IMR-90 (cell line): Measurements from ENCODE around the gene DIAPH2. TPM values are rescaled to one million over a fixed set of nuclear protein-coding genes. Genes with fewer than 3 reads are reported as not detected.

Experiments
- ATAC-seq: fragments of 200-7000 bp; cut with Tn5 transposase; 2 replicates; pipeline ENCODE4 v1.9.1; 2020; ENCODE audit warnings: low read depth, mild to moderate bottlenecking, moderate library complexity
- BruUV-seq: library from RNA; stranded (reverse); fragments of 400-500 nt; replicated peaks from 2 replicates; lab custom pipeline; 2021; lab: Mats Ljungman, UMichigan
- CTCF ChIA-PET: fragments of 300-600 bp; formaldehyde crosslinking; extraction: SDS; loops from one replicate; lab custom pipeline; 2021; ENCODE audit warnings: antibody characterized with exemption; lab: Yijun Ruan, JAX
- POLR2A ChIA-PET: fragments of 300-600 bp; sonication (Branson Sonifier 250); formaldehyde crosslinking; loops from one replicate; lab custom pipeline; 2022; ENCODE audit warnings: antibody characterized with exemption; ENCODE audit not compliant: unreplicated experiment; lab: Charles Lee
- DNase-seq: peaks from one replicate; pipeline ENCODE4 v3.0.0; 2013
- H2AFZ ChIP-seq: replicated peaks from 2 replicates; pipeline ENCODE3; 2013; ENCODE audit warnings: low read length, mild to moderate bottlenecking; ENCODE audit not compliant: poor library complexity
- H2AK5ac ChIP-seq: 2 replicates; pipeline ENCODE4 v1.6.1; 2013; ENCODE audit warnings: low read depth, low read length, inconsistent platforms
- H2AK9ac ChIP-seq: replicated peaks from 2 replicates; pipeline ENCODE3; 2013; ENCODE audit warnings: mild to moderate bottlenecking, low read depth, low read length, moderate library complexity; ENCODE audit not compliant: poor library complexity
- H2BK120ac ChIP-seq: 2 replicates; pipeline ENCODE4 v1.6.1; 2013; ENCODE audit warnings: low read depth, low read length, inconsistent platforms
- H2BK15ac ChIP-seq: 3 replicates; pipeline ENCODE4 v1.6.1; 2013; ENCODE audit warnings: low read depth, low read length, inconsistent platforms
- H2BK20ac ChIP-seq: 2 replicates; pipeline ENCODE4 v1.6.1; 2013; ENCODE audit warnings: low read depth, mild to moderate bottlenecking, inconsistent platforms, low read length, moderate library complexity
- H2BK5ac ChIP-seq: 2 replicates; pipeline ENCODE4 v1.6.1; 2013; ENCODE audit warnings: mild to moderate bottlenecking, low read depth, low read length, inconsistent platforms; ENCODE audit not compliant: poor library complexity, severe bottlenecking
- H3K14ac ChIP-seq: replicated peaks from 2 replicates; pipeline ENCODE4 v1.6.1; 2013; ENCODE audit warnings: low read depth, low read length, inconsistent platforms
- H3K18ac ChIP-seq: 2 replicates; pipeline ENCODE4 v1.6.1; 2013; ENCODE audit warnings: low read depth, low read length, control low read depth
- H3K23ac ChIP-seq: 2 replicates; pipeline ENCODE4 v1.6.1; 2013; ENCODE audit warnings: low read depth, low read length, inconsistent platforms
- H3K27ac ChIP-seq: 2 replicates; pipeline ENCODE4 v1.5.1; 2013; ENCODE audit warnings: mild to moderate bottlenecking, control low read depth, low read length; ENCODE audit not compliant: insufficient read depth
- H3K27me3 ChIP-seq: 2 replicates; pipeline ENCODE4 v1.6.1; 2013; ENCODE audit warnings: low read length; ENCODE audit not compliant: control insufficient read depth, insufficient read depth
- H3K36me3 ChIP-seq: 2 replicates; pipeline ENCODE4 v1.6.1; 2013; ENCODE audit warnings: low read length, mixed read lengths; ENCODE audit not compliant: control insufficient read depth, insufficient read depth
- H3K4ac ChIP-seq: 2 replicates; pipeline ENCODE4 v1.6.1; 2013; ENCODE audit warnings: low read depth, low read length, inconsistent platforms
- H3K4me1 ChIP-seq: 2 replicates; pipeline ENCODE4 v1.6.1; 2013; ENCODE audit warnings: low read length, mixed read lengths; ENCODE audit not compliant: control insufficient read depth, insufficient read depth
- H3K4me2 ChIP-seq: 2 replicates; pipeline ENCODE4 v1.6.1; 2013; ENCODE audit warnings: low read depth, mild to moderate bottlenecking, control low read depth, low read length, moderate library complexity
- H3K4me3 ChIP-seq: 2 replicates; pipeline ENCODE4 v1.5.1; 2013; ENCODE audit warnings: low read depth, mild to moderate bottlenecking, control low read depth, low read length, moderate library complexity; ENCODE audit not compliant: insufficient read depth
- H3K56ac ChIP-seq: 2 replicates; pipeline ENCODE4 v1.6.1; 2013; ENCODE audit warnings: low read length, inconsistent platforms; ENCODE audit not compliant: insufficient read depth; ENCODE audit errors: extremely low read depth
- H3K79me1 ChIP-seq, 2 experiments: 2 replicates each; pipeline ENCODE4 v1.6.1; 2013; ENCODE audit warnings: low read length in 2 of 2, inconsistent platforms in 1 of 2, low read depth in 1 of 2
- H3K9ac ChIP-seq: 2 replicates; pipeline ENCODE4 v1.6.1; 2013; ENCODE audit warnings: low read depth, low read length, control low read depth
- H3K9me1 ChIP-seq: 2 replicates; pipeline ENCODE4 v1.6.1; 2013; ENCODE audit warnings: low read length, inconsistent platforms; ENCODE audit not compliant: insufficient read depth
- H3K9me3 ChIP-seq: 2 replicates; pipeline ENCODE4 v1.6.1; 2013; ENCODE audit warnings: low read length; ENCODE audit not compliant: control insufficient read depth, insufficient read depth
- H4K20me1 ChIP-seq: 2 replicates; pipeline ENCODE4 v1.6.1; 2013; ENCODE audit warnings: low read length, inconsistent platforms; ENCODE audit not compliant: insufficient read depth
- H4K5ac ChIP-seq: 2 replicates; pipeline ENCODE4 v1.6.1; 2013; ENCODE audit warnings: mild to moderate bottlenecking, low read depth, low read length, control low read depth
- H4K8ac ChIP-seq, 2 experiments: 2 replicates each; pipeline ENCODE4 v1.6.1; 2013; ENCODE audit warnings: low read depth in 2 of 2, low read length in 2 of 2, control low read depth in 1 of 2, inconsistent platforms in 1 of 2
- H4K91ac ChIP-seq: 2 replicates; pipeline ENCODE4 v1.6.1; 2013; ENCODE audit warnings: low read depth, low read length, inconsistent platforms; ENCODE audit not compliant: insufficient read depth
- NFE2L2 ChIP-seq: fragments of 150-350 bp; IDR thresholded peaks from 2 replicates; pipeline ENCODE4 v1.6.1; 2016; ENCODE audit warnings: low read depth, mild to moderate bottlenecking, low read length
- RCOR1 ChIP-seq: IDR thresholded peaks from 2 replicates; pipeline ENCODE4 v1.6.1; 2012; ENCODE audit warnings: mild to moderate bottlenecking, low read length, improper control_type of control experiment; ENCODE audit not compliant: insufficient replicate concordance
- WGBS, 2 experiments: methylation state at CpG; one replicate each; pipeline versions ENCODE4 v1.1.5 to v1.1.7; 2013; ENCODE audit warnings: missing lambda C conversion rate in 2 of 2; ENCODE audit not compliant: insufficient read length in 1 of 2; ENCODE audit errors: extremely low coverage in 2 of 2; 5-methylcytosine and 5-hydroxymethylcytosine counted together
- dilution Hi-C: fragments of 300-500 bp; cut with HindIII; formaldehyde crosslinking; loops from one replicate; pipeline ENCODE4 v1.14.3; 2018; ENCODE audit warnings: low sequenced_read_pairs; ENCODE audit not compliant: unreplicated experiment
- in situ Hi-C: fragments of 300-500 bp; cut with MboI; formaldehyde crosslinking; loops from 3 replicates; pipeline ENCODE4 v1.14.3; 2019; ENCODE audit warnings: low sequenced_read_pairs, inconsistent platforms, mixed read lengths
- intact Hi-C: fragments of 100-400 bp; cut with micrococcal nuclease; formaldehyde crosslinking; loops from 2 replicates; pipeline ENCODE4 v1.10.0; 2022
- polyA plus RNA-seq, 3 experiments: library from polyadenylated mRNA; depleted of rRNA; stranded (reverse); fragments of >200 nt; gene quantifications; 2 replicates each; pipeline ENCODE4 v1.2.3, GENCODE V29; 2012; ENCODE audit warnings: low replicate concordance in 1 of 3
- total RNA-seq: library from RNA; depleted of rRNA; stranded (reverse); fragments of >200 nt; gene quantifications from 2 replicates; pipeline ENCODE4 v1.2.3, GENCODE V29; 2012

The DIAPH2 gene
- total and polyA plus RNA-seq, 2 of the 4 experiments (the other 2 are of a cell fraction) = 3.6 to 19.9 TPM

- H3K9ac ChIP-seq = no peak overlapping the region
- ChIA-PET POLR2A (interaction anchor here (0.6 kb wide), 1 partner anchor 839 kb away, joined by 4 read pairs; no protein-coding TSS in a partner anchor), CTCF (no interaction called here)
- no peak overlapping the region for H4K5ac ChIP-seq
- H4K91ac ChIP-seq = no peak overlapping the region
- BruUV-seq = no TSS peak
- no peak overlapping the region for H3K14ac ChIP-seq
- in situ Hi-C loops = no loop called here
- no peak overlapping the region for H2AK9ac ChIP-seq
- WGBS, 2 experiments = no CpG with 5 or more reads among the region's 1 CpG
- no peaks in the 10 kb centered on the region for H3K36me3 ChIP-seq
- H4K8ac ChIP-seq = no peak overlapping the region
- H3K56ac ChIP-seq = no peak overlapping the region
- H3K9me1 ChIP-seq = no peaks in the 10 kb centered on the region
- dilution Hi-C loops = no loop called here
- H3K27ac ChIP-seq = no peak overlapping the region
- H3K4me2 ChIP-seq = no peak overlapping the region
- no peaks in the 10 kb centered on the region for H3K79me1 ChIP-seq
- no peak overlapping the region for H2BK20ac ChIP-seq
- H2AK5ac ChIP-seq = no peak overlapping the region
- TF ChIP-seq NFE2L2 (no peak), RCOR1 (no peak)
- H3K4me1 ChIP-seq = no peaks in the 10 kb centered on the region
- H3K4me3 ChIP-seq = no peak overlapping the region
- H3K9me3 ChIP-seq = no peaks in the 10 kb centered on the region
- no peak overlapping the region for H3K23ac ChIP-seq
- H2BK15ac ChIP-seq = no peak overlapping the region
- H3K4ac ChIP-seq = no peak overlapping the region
- no peaks in the 10 kb centered on the region for H4K20me1 ChIP-seq
- DNase-seq (no peak), ATAC-seq (no peak)
- intact Hi-C loops = no loop called here
- no peak overlapping the region for H3K18ac ChIP-seq
- no peaks in the 10 kb centered on the region; the same call in 1 of the 2 replicates for H3K27me3 ChIP-seq
- no peak overlapping the region for H2BK5ac ChIP-seq
- H2BK120ac ChIP-seq = no peak overlapping the region
- H2AFZ ChIP-seq = no peak overlapping the region
Measured at GRCh38 chrX:97609938-97610337, 925.3 kb downstream of the DIAPH2 start.
